Head of caudate nucleus (tissue), 42 donors: ENCODE results near the gene CAMK2D.

Experiments
- DNase-seq, 42 donors: peaks; one replicate each; pipeline versions ENCODE4 v3.0.0 to v3.0.0-alpha.2; 2020 to 2021; ENCODE audit warnings: mixed read lengths in 7 of 42
- intact Hi-C: fragments of 100-400 bp; cut with DNase I; formaldehyde crosslinking; loops from one replicate; pipeline ENCODE4 v1.15.0; 2022

Gene CAMK2D

GRCh38 chr4:113471146-113471860, 290.2 kb downstream of the CAMK2D start:
- intact Hi-C loops: no loop called here
- DNase-seq: no peak

- intact Hi-C loops: no loop called here
- DNase-seq: no peak
Measured at GRCh38 chr4:113469926-113470325, 291.6 kb downstream of the CAMK2D start.

GRCh38 chr4:113469023-113469390, 292.5 kb downstream of the CAMK2D start:
- no peak for DNase-seq
- intact Hi-C loops: no loop called here

GRCh38 chr4:113468165-113469022, 293.1 kb downstream of the CAMK2D start:
- DNase-seq: peak in 21 of 42 donors; percentile 5 to 85 (median 39)
- intact Hi-C loops: no loop called here

- intact Hi-C loops: no loop called here
- no peak for DNase-seq
Measured at GRCh38 chr4:113467581-113467980, 294.0 kb downstream of the CAMK2D start.

- intact Hi-C loops: no loop called here
- no peak for DNase-seq
Measured at GRCh38 chr4:113462286-113462685, 299.3 kb downstream of the CAMK2D start.

- DNase-seq: no peak
- intact Hi-C loops: no loop called here
Measured at GRCh38 chr4:113461281-113461680, 300.3 kb downstream of the CAMK2D start.

GRCh38 chr4:113457886-113458285, 303.7 kb downstream of the CAMK2D start:
- DNase-seq: no peak
- intact Hi-C loops: no loop called here

- DNase-seq: no peak
- intact Hi-C loops: no loop called here
Measured at GRCh38 chr4:113457121-113457520, 304.4 kb downstream of the CAMK2D start.

- no peak for DNase-seq
- intact Hi-C loops: no loop called here
Measured at GRCh38 chr4:113455061-113455460, 306.5 kb downstream of the CAMK2D start.

GRCh38 chr4:113452868-113453620, 308.5 kb downstream of the CAMK2D start:
- DNase-seq: peak in 4 of 42 donors; percentile 15 to 29 (median 22)
- intact Hi-C loops: no loop called here

- intact Hi-C loops: no loop called here
- DNase-seq: no peak
Measured at GRCh38 chr4:113452152-113452551, 309.4 kb downstream of the CAMK2D start.

- no peak for DNase-seq
Measured at GRCh38 chr4:113450295-113451080, 311.1 kb downstream of the CAMK2D start.

GRCh38 chr4:113449410-113449974, 312.0 kb downstream of the CAMK2D start:
- DNase-seq: no peak
- intact Hi-C loops: no loop called here

More at GRCh38 chr4:113450295-113451080, 311.1 kb downstream of the CAMK2D start:
- intact Hi-C loops: no loop called here

GRCh38 chr4:113447769-113448168, 313.8 kb downstream of the CAMK2D start:
- intact Hi-C loops: no loop called here
- DNase-seq: no peak

- intact Hi-C loops: no loop called here
- DNase-seq: no peak
Measured at GRCh38 chr4:113447061-113447460, 314.5 kb downstream of the CAMK2D start.

- intact Hi-C loops: no loop called here
- peak in 5 of 42 donors; percentile 6 to 44 (median 20) for DNase-seq
Measured at GRCh38 chr4:113446019-113446418, 315.5 kb downstream of the CAMK2D start.

GRCh38 chr4:113445286-113445685, 316.3 kb downstream of the CAMK2D start:
- DNase-seq: no peak
- intact Hi-C loops: no loop called here

GRCh38 chr4:113444386-113444785, 317.2 kb downstream of the CAMK2D start:
- intact Hi-C loops: no loop called here
- DNase-seq: no peak
